A549 treated with GW870086 at 1 μM for 4 hours (cell line): Measurements from ENCODE around the gene GALR2. TPM values are rescaled to one million over a fixed set of nuclear protein-coding genes. Genes with fewer than 3 reads are reported as not detected.

Experiments
- total RNA-seq: library from RNA; stranded (reverse); fragments of 200-300 nt; extraction: Qiagen RNA extraction; gene quantifications from 5 replicates; pipeline ENCODE4 v1.2.3, GENCODE V29; 2022; ENCODE audit warnings: low read depth

GALR2 gene, protein sequence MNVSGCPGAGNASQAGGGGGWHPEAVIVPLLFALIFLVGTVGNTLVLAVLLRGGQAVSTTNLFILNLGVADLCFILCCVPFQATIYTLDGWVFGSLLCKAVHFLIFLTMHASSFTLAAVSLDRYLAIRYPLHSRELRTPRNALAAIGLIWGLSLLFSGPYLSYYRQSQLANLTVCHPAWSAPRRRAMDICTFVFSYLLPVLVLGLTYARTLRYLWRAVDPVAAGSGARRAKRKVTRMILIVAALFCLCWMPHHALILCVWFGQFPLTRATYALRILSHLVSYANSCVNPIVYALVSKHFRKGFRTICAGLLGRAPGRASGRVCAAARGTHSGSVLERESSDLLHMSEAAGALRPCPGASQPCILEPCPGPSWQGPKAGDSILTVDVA
- 0.47 to 1.9 TPM (median 1.6 TPM) in 5 replicates for total RNA-seq

DNA sequence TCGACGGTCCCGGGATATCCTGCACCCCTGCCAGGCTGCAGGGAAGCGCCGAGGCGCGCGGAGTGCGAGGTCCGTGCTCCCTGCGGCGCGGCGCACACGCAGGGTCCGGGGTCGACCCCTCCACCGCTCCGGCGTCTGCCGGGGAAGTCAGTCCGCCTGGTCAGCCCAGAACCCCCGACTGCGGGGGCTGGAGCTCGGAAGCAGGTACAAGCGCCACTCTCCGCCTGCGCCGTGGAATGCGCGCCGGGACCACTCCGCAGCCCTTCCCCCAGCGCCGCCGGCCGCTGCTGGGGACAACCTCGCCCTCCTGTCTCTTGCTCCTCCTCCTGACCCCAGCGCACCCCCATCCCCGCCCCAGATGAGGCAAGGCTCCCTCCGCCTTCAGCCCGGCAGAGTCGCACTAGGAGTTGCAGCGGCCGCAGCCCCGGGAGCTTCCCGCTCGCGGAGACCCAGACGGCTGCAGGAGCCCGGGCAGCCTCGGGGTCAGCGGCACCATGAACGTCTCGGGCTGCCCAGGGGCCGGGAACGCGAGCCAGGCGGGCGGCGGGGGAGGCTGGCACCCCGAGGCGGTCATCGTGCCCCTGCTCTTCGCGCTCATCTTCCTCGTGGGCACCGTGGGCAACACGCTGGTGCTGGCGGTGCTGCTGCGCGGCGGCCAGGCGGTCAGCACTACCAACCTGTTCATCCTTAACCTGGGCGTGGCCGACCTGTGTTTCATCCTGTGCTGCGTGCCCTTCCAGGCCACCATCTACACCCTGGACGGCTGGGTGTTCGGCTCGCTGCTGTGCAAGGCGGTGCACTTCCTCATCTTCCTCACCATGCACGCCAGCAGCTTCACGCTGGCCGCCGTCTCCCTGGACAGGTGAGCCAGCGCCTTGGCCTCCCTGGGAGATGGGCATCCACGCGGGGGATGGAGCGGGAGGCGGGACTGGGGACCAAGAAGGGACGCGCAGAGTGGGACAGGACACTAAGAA lies at the start of gene GALR2:
Gene GALR2, plus strand, starts transcription at position 392 of the 974 bp plus-strand sequence. Its CDS starts 103 bp downstream, at position 495.

DNA sequence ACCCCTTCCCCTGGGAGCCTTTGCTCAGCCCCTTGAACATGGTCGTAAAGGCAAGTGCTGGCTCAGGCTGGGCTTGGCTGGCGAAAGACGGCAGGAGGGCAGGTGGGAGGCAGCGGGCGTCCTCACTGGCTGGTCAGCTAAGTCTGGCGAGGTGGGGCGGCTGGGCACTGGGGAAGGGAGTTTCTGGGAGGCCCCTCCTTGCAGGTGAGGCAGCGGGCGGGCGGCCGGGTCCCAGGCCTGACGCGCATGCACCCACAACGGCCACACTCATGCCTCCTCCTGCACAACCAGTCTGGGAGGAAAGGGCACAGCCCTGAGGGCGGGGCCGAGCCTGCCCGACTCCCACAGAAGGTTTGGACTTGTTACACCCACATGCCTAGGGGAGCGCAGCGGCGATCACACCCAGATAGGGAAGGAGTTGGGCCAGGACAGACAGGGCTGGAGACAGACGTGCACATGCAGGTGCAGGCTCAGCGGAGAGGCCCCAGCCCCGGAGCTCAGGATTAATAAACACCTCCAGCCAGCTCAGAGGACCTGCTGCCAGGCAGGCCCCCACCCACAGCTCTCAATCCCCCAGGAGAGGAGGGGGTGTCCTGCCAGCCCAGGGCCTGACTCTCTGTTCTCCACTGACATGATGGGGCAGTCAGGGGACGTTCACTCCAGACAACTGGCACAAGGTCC lies 47.3 kb upstream of the GALR2 start, which contains the start of gene EVPL:
Gene EVPL, minus strand, starts transcription at position 148 of the 681 bp plus-strand sequence. Its CDS starts 108 bp downstream, at position 40.

DNA sequence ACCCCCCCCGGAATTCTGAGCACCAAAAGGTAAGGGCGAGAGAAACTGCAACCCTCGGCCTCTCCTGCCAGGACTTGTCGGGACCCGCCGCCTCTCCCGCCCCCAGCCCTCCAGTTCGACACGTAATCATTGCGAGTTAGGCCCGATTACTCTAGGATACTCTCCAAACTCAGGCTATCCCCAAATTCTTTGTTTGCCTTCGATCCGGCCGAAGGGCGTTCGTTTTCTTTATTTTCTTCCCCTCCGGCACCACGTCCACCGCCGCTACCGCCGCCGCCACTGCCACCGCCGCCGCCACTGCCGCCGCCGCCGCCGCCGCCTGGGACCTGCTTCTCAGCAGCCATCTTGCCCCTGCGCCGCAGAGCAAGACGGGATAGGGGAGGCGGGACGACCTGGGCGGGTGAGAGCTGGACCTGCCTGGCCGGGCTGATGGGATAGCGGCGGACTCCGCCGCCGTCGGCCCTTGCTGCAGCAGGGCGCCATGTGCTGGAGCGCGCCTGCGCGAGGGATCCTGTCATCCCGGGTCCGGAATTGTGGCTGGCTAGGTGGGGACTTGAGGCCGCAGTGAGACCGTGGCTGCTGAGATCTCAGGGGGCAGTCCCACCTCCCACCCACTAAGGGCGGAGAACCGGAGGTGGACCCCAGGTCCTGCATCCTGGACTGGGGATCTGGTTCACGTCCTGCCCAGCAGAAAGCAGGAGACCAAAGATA lies 2.3 kb upstream of the GALR2 start, which contains the start of gene SRP68:
Gene SRP68, minus strand, starts transcription at position 370 of the 711 bp plus-strand sequence. Its CDS starts 26 bp downstream, at position 344.

DNA sequence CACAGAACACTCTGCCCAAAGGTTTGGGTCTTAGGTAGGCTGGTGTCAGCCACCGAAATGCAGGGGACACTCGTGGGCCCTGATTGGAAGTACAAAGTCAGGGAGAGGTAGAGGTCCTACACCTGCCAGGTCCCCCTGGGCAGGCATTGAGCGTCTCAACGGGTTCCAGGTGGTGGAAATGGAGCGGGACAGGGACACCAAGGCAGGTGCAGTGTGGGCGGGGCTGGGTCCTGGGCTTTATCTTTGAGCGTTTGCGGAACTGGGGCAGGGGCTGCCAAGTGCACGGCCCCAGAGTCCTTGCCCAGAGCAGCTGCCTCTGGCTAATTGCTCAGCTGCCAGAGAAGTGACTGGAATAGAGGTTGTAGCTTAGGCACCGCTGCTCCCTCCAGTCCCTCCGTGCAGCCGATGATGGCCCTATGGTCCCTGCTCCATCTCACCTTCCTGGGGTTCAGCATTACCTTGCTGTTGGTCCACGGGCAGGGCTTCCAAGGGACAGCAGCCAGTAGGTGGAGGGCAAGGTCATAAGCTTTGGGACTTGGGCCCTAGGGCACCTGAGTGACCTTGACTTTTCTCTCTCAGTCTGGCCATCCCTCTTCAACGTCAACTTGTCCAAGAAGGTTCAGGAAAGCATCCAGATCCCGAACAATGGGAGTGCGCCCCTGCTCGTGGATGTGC lies 4.4 kb downstream of the GALR2 start, which contains the start of gene ZACN:
Gene ZACN, plus strand, starts transcription at position 323 of the 675 bp plus-strand sequence. Its CDS starts 83 bp downstream, at position 406.

DNA sequence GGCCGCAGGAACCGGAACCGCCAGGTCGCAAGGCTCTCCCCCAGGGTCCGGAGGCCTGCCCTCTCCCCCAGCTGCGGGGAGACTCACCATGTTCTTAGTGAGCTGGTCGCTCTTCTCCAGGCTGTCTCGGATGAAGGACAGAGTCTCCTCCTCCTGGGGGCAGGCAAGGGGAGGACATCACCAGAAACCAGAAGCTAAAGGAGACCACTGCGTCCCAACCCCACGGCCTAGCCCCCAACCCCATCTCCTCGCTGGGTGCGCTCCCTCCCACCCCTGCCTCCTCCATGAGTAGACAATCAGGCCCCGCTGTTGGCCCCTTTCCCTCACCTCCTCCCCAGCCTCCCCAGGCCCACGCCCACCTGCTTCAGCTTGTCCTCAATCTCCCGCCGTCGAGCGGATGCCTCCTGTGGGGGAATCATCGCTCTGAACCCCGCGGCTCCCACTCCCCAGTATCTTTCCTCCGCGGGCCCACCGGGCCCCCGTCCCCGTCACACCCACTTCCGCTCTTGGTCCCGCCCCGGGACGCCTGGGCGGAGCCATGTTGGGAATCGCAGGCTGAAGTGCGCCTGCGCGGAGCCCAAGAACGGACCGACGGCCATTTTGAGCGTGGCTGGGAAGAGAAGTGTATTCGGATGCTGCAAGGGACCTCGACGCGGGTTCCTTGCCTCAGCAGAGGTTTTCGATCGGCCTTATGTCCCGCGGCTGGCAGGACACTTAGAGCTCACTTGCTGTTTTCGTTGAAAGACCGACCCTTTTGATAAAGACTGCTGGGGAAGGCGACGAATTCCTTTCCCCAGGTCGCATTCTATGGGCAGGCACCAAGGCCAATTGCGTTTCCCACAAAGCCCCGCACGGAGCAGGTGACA lies 28.9 kb downstream of the GALR2 start, which contains the start of gene EXOC7:
Gene EXOC7, minus strand, starts transcription at position 514 of the 866 bp plus-strand sequence. Its CDS starts 95 bp downstream, at position 419.

Other genes starting within 250 kb of the GALR2 start
- 3.3 to 7.1 TPM (median 6.1 TPM) in 5 replicates for gene UNC13D, start 230.4 kb upstream of the GALR2 start, total RNA-seq
- 83.3 to 93.3 TPM (median 89.9 TPM) in 5 replicates for gene WBP2, start 219.4 kb upstream of the GALR2 start, total RNA-seq
- gene TRIM47, start 196.2 kb upstream of the GALR2 start, total RNA-seq = 126 to 197 TPM (median 175 TPM) in 5 replicates
- 26.4 to 39.7 TPM (median 36.3 TPM) in 5 replicates for gene TRIM65, start 177.8 kb upstream of the GALR2 start, total RNA-seq
- 88.0 to 126 TPM (median 118 TPM) in 5 replicates for gene MRPL38, start 169.9 kb upstream of the GALR2 start, total RNA-seq
- 5.6 to 8.5 TPM (median 7.9 TPM) in 5 replicates for gene FBF1, start 133.7 kb upstream of the GALR2 start, total RNA-seq
- gene ACOX1, start 95.6 kb upstream of the GALR2 start, total RNA-seq = 13.0 to 19.0 TPM (median 16.8 TPM) in 5 replicates
- 21.9 to 28.6 TPM (median 25.3 TPM) in 5 replicates for gene TEN1, start 95.5 kb upstream of the GALR2 start, total RNA-seq
- gene CDK3, start 73.9 kb upstream of the GALR2 start, total RNA-seq = 3.9 to 5.6 TPM (median 4.8 TPM) in 5 replicates
- 15.6 to 19.5 TPM (median 17.9 TPM) in 5 replicates for gene EVPL, start 47.5 kb upstream of the GALR2 start, total RNA-seq
- gene SRP68, start 2.3 kb upstream of the GALR2 start, total RNA-seq = 74.9 to 86.3 TPM (median 82.9 TPM) in 5 replicates
- 0.18 to 0.50 TPM (median 0.40 TPM) in 5 replicates for gene ZACN, start 4.4 kb downstream of the GALR2 start, total RNA-seq
- gene EXOC7, start 29.0 kb downstream of the GALR2 start, total RNA-seq = 52.4 to 73.1 TPM (median 62.5 TPM) in 5 replicates
- gene FOXJ1, start 66.5 kb downstream of the GALR2 start, total RNA-seq = 0.34 to 0.76 TPM (median 0.55 TPM) in 5 replicates
- gene RNF157, start 165.7 kb downstream of the GALR2 start, total RNA-seq = 7.0 to 11.5 TPM (median 9.4 TPM) in 5 replicates
- 72.5 to 135 TPM (median 115 TPM) in 5 replicates for gene UBALD2, start 190.6 kb downstream of the GALR2 start, total RNA-seq
- gene QRICH2, start 233.5 kb downstream of the GALR2 start, total RNA-seq = 0.58 to 1.2 TPM (median 0.87 TPM) in 5 replicates